WTC11 (cell line): Measurements from ENCODE around the gene LENG9.

Experiments used
- AFF4 ChIP-seq: sonication (generic); formaldehyde crosslinking; IDR thresholded peaks from 2 replicates; pipeline ENCODE4 v1.8.1; 2023; ENCODE audit warnings: mild to moderate bottlenecking, missing genetic modification reagents, borderline replicate concordance
- ATF2 ChIP-seq: sonication (generic); formaldehyde crosslinking; IDR thresholded peaks from 2 replicates; pipeline ENCODE4 v1.8.1; 2022; ENCODE audit warnings: low read depth, missing genetic modification reagents, borderline replicate concordance
- CTCF ChIP-seq: fragments of 200-600 bp; IDR thresholded peaks from 2 replicates; pipeline ENCODE4 v1.8.0; 2022; ENCODE audit warnings: antibody characterized with exemption
- ELF4 ChIP-seq: sonication (generic); formaldehyde crosslinking; IDR thresholded peaks from 2 replicates; pipeline ENCODE4 v1.8.1; 2022; ENCODE audit warnings: low read depth, mild to moderate bottlenecking, moderate library complexity, missing genetic modification reagents
- FOXJ3 ChIP-seq: sonication (generic); formaldehyde crosslinking; IDR thresholded peaks from 2 replicates; pipeline ENCODE4 v1.9.0; 2021; ENCODE audit warnings: missing genetic modification reagents, mild to moderate bottlenecking, borderline replicate concordance
- GTF2I ChIP-seq: fragments of 250-450 bp; sonication (Bioruptor Pico); conservative IDR thresholded peaks from 2 replicates; pipeline ENCODE4 v1.4.0; 2021; ENCODE audit warnings: mild to moderate bottlenecking
- NR1H2 ChIP-seq: sonication (generic); formaldehyde crosslinking; IDR thresholded peaks from 2 replicates; pipeline ENCODE4 v1.9.0; 2021; ENCODE audit warnings: mild to moderate bottlenecking, moderate library complexity, missing genetic modification reagents
- NR2C2 ChIP-seq: sonication (generic); formaldehyde crosslinking; IDR thresholded peaks from 2 replicates; pipeline ENCODE4 v1.8.0; 2022; ENCODE audit warnings: mild to moderate bottlenecking, missing genetic modification reagents
- PREB ChIP-seq: sonication (generic); formaldehyde crosslinking; IDR thresholded peaks from 2 replicates; pipeline ENCODE4 v1.8.1; 2022; ENCODE audit warnings: mild to moderate bottlenecking, missing genetic modification reagents, moderate library complexity, borderline replicate concordance
- USF2 ChIP-seq: sonication (generic); formaldehyde crosslinking; IDR thresholded peaks from 2 replicates; pipeline ENCODE4 v1.8.1; 2023; ENCODE audit warnings: mild to moderate bottlenecking, missing genetic modification reagents, moderate library complexity
- ZNF317 ChIP-seq: sonication (generic); formaldehyde crosslinking; IDR thresholded peaks from 2 replicates; pipeline ENCODE4 v1.8.1; 2023; ENCODE audit warnings: low read depth, mild to moderate bottlenecking, moderate library complexity, missing genetic modification reagents, borderline replicate concordance

GRCh38 chr19:54473071-54473891 is 9.7 kb upstream of the LENG9 start, which contains the start of gene CDC42EP5:
- TF ChIP-seq CTCF (no peak), ATF2 (CRISPR knock-in tag) (no peak), GTF2I (CRISPR knock-in tag) (no peak), ZNF317 (no peak), FOXJ3 (CRISPR knock-in tag) (no peak), NR1H2 (CRISPR knock-in tag) (no peak), AFF4 (no peak), PREB (CRISPR knock-in tag) (no peak), USF2 (no peak), ELF4 (CRISPR knock-in tag) (no peak), NR2C2 (CRISPR knock-in tag) (no peak)
